WERI-Rb-1 (cell line): ENCODE data around the gene OVCH1.

Experiments used
- DNase-seq: peaks from one replicate; pipeline ENCODE4 v3.0.0-alpha.2; 2020
- H3K27ac ChIP-seq: fragments of 250-450 bp; sonication (Bioruptor Pico); 2 replicates; pipeline ENCODE4 v1.5.1; 2020; ENCODE audit warnings: mild to moderate bottlenecking, moderate library complexity
- H3K27me3 ChIP-seq: fragments of 250-450 bp; sonication (Bioruptor Pico); 2 replicates; pipeline ENCODE4 v1.5.1; 2021; ENCODE audit warnings: mild to moderate bottlenecking, low read depth, moderate library complexity; ENCODE audit not compliant: insufficient read depth, severe bottlenecking
- H3K36me3 ChIP-seq: fragments of 250-450 bp; sonication (Bioruptor Pico); 2 replicates; pipeline ENCODE4 v1.5.1; 2020; ENCODE audit warnings: mild to moderate bottlenecking, moderate library complexity
- H3K4me3 ChIP-seq: 2 replicates; pipeline ENCODE4 v1.5.1; 2011; ENCODE audit warnings: low read depth, mild to moderate bottlenecking, control low read depth, low read length
- H3K9me3 ChIP-seq: fragments of 250-450 bp; sonication (Bioruptor Pico); 2 replicates; pipeline ENCODE4 v1.5.1; 2021; ENCODE audit warnings: mild to moderate bottlenecking, moderate library complexity; ENCODE audit not compliant: severe bottlenecking
- TF ChIP-seq, protein P1 (sequence below): IDR thresholded peaks from 2 replicates; pipeline ENCODE4 v1.5.1; 2011; ENCODE audit warnings: low read depth, mild to moderate bottlenecking, control low read depth, inconsistent platforms, low read length

Gene OVCH1

DNA sequence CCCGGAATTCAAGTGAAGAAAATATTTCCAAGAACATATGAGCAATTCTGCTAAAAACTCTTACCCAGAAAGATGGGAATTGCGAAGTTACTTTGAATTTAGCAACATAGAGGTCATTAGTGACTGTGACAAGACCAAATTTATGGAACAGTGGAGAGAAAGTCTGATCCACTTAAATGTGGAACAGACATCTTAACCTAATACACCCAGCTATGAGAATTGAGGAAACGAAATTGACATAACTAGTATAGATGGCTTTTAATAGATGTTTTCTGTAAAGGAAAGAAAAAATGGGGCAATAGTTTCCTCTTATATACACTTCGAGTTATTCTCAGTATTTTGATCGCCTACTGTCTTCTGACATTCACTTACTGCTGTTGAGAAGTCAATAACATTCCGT lies 4.6 kb downstream of the OVCH1 start:
- no peak overlapping the region for H3K4me3 ChIP-seq
- no peak overlapping the region for H3K27ac ChIP-seq
- TF ChIP-seq, protein P1, sequence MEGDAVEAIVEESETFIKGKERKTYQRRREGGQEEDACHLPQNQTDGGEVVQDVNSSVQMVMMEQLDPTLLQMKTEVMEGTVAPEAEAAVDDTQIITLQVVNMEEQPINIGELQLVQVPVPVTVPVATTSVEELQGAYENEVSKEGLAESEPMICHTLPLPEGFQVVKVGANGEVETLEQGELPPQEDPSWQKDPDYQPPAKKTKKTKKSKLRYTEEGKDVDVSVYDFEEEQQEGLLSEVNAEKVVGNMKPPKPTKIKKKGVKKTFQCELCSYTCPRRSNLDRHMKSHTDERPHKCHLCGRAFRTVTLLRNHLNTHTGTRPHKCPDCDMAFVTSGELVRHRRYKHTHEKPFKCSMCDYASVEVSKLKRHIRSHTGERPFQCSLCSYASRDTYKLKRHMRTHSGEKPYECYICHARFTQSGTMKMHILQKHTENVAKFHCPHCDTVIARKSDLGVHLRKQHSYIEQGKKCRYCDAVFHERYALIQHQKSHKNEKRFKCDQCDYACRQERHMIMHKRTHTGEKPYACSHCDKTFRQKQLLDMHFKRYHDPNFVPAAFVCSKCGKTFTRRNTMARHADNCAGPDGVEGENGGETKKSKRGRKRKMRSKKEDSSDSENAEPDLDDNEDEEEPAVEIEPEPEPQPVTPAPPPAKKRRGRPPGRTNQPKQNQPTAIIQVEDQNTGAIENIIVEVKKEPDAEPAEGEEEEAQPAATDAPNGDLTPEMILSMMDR: no peak

DNA sequence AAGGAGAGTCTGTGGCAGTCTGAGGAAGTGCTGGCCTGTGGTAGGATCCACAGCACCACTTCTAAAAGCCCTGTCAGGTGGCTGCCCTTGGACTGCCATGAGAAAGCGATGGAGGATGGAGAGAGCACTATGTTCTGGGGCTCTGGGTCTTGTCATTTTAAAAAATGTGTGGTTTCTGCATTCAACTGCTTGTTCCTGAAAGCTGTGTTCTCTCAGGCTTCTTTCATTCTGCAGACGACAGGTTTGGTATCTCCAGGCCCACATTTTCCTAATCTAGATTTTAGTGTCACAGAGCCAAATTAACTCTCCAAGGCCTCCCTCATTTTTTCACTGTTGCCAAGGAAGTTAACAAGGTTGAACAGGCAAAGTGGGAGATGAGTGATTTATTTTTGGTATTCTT lies 10.5 kb downstream of the OVCH1 start:
- no peaks in the 10 kb centered on the region for H3K36me3 ChIP-seq
- H3K4me3 ChIP-seq: no peak overlapping the region
- no peak for DNase-seq
- TF ChIP-seq, protein P1: no peak
- H3K9me3 ChIP-seq: no peaks in the 10 kb centered on the region
- no peak overlapping the region for H3K27ac ChIP-seq
- H3K27me3 ChIP-seq: no peaks in the 10 kb centered on the region

More for the DNA sequence above, 4.6 kb downstream of the OVCH1 start:
- no peaks in the 10 kb centered on the region for H3K9me3 ChIP-seq
- DNase-seq: no peak
- no peaks in the 10 kb centered on the region for H3K27me3 ChIP-seq
- no peaks in the 10 kb centered on the region for H3K36me3 ChIP-seq

DNA sequence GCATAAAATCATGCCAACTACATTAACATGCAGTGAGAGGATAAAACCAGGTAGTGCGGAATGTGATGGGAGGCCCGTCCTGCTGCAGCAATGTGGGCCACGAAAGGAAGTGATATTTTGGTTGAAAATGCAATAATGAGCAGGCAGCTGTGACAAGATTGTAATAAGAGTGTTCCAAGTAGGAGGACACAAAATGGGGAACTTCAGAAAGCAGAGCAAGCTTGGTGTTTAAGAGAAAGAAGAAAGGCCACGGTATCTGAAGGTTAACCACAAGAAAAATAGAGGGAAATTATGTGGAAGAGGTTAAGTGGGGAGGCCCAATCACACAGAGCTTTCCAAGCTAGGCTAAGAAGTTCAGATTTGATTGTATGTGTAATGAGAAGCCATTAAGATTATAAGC lies 34.3 kb downstream of the OVCH1 start:
- Histone ChIP-seq H3K27me3 (no peaks in the 10 kb centered on the region), H3K4me3 (no peak overlapping the region), H3K36me3 (no peaks in the 10 kb centered on the region), H3K9me3 (no peaks in the 10 kb centered on the region), H3K27ac (no peak overlapping the region)
- no peak for DNase-seq
- TF ChIP-seq, protein P1: no peak

DNA sequence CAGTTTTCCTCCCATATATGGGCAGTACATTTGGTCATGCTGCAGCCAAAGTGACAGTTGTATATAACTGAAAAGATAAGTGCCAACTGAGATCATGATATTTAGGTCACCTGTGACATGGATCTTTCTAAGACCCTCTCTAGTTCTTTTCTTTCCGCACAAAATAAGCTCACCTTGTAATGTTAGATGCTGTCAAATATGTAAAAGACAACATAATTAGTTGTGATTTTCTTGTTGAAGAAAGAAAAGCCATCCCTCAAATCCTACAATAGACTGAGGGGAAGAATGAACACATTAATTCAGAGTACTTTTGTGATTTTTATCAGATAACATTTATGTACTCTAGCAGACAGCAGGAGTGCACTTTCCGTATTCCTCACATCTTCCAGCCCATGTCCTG lies 37.4 kb downstream of the OVCH1 start:
- H3K27ac ChIP-seq: no peak overlapping the region
- DNase-seq: no peak
- H3K4me3 ChIP-seq: no peak overlapping the region
- H3K36me3 ChIP-seq: no peaks in the 10 kb centered on the region
- TF ChIP-seq, protein P1: no peak
- H3K9me3 ChIP-seq: no peaks in the 10 kb centered on the region
- no peaks in the 10 kb centered on the region for H3K27me3 ChIP-seq

DNA sequence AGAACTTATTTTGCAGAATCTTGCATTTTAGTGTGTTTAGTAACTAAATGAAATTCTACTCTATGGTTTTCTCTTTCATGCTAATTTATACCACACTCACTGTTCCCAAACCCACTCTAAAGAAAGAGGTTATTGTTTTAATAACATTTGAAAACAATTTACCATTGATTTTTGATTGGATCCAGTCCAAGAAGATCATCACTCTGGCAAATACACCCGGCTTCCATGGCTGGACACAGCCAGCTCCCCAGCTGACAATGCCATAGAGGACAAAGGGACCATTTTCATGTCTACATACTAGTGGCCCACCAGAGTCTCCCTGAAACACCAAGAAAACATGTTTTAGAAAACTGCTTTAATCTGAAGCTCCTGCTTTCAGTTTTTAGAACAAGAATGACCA lies 42.4 kb downstream of the OVCH1 start:
- no peak for DNase-seq
- H3K36me3 ChIP-seq: no peaks in the 10 kb centered on the region
- TF ChIP-seq, protein P1: no peak
- H3K27ac ChIP-seq: no peak overlapping the region
- no peaks in the 10 kb centered on the region for H3K27me3 ChIP-seq
- H3K9me3 ChIP-seq: no peaks in the 10 kb centered on the region
- no peak overlapping the region for H3K4me3 ChIP-seq

DNA sequence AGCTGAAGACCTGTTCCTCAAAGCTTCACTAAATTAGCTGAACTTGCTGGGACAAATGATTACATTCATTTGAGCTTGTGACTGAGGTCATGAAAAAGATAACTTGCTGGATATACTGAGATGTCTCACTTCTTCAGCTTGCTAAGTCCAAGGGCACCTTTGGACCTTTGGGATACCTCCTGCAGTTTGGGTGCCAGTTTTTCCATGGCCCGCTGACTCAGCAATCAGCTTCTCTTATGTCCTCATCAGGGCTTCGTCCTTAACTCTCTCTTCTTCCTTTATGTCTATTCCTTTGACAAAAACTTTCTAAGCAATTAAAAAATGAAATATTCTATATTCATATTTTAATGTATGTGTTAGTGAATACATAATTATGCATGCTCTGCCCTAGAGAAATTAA lies 45.6 kb downstream of the OVCH1 start:
- H3K4me3 ChIP-seq: no peak overlapping the region
- no peaks in the 10 kb centered on the region for H3K27me3 ChIP-seq
- DNase-seq: no peak
- no peak overlapping the region for H3K27ac ChIP-seq
- TF ChIP-seq, protein P1: no peak
- no peaks in the 10 kb centered on the region for H3K9me3 ChIP-seq
- H3K36me3 ChIP-seq: no peaks in the 10 kb centered on the region
